Kidney (tissue), 14 donors: Measurements from ENCODE around the gene TSC2. TPM values are rescaled to one million over a fixed set of nuclear protein-coding genes. Genes with fewer than 3 reads are reported as not detected.
A peak's percentile ranks its signal among the peaks of the same experiment; 100 is the strongest.

Experiments used
- DNase-seq, 5 donors: peaks; one replicate each; pipeline ENCODE4 v3.0.0-alpha.2; 2013 to 2020
- FAIRE-seq: peaks from 2 replicates; lab custom pipeline; 2012; peaks lifted over from hg19 to GRCh38; lab: Jason Lieb, UNC
- H3K27ac ChIP-seq, 2 donors: one replicate each; pipeline ENCODE4 v1.7.0; 2013; ENCODE audit warnings: low read depth in 2 of 2, low read length in 2 of 2, inconsistent platforms in 1 of 2
- H3K27me3 ChIP-seq: one replicate; pipeline ENCODE4 v1.7.1; 2013; ENCODE audit warnings: low read length, inconsistent platforms; ENCODE audit not compliant: control insufficient read depth, insufficient read depth
- H3K36me3 ChIP-seq, 3 donors: one replicate each; pipeline versions ENCODE4 v1.7.0 to v1.7.1; 2013; ENCODE audit warnings: low read length in 3 of 3, control low read depth in 1 of 3, inconsistent platforms in 1 of 3; ENCODE audit not compliant: insufficient read depth in 3 of 3, control insufficient read depth in 2 of 3
- H3K4me1 ChIP-seq, 3 donors: one replicate each; pipeline versions ENCODE4 v1.7.0 to v1.7.1; 2013; ENCODE audit warnings: low read length in 3 of 3, inconsistent platforms in 1 of 3, low read depth in 1 of 3; ENCODE audit not compliant: control insufficient read depth in 2 of 3, insufficient read depth in 2 of 3
- H3K4me3 ChIP-seq, 3 donors: one replicate each; pipeline versions ENCODE4 v1.7.0 to v1.8.1; 2013; ENCODE audit warnings: low read length in 3 of 3, control low read depth in 1 of 3, inconsistent platforms in 1 of 3
- H3K9ac ChIP-seq, 3 donors: one replicate each; pipeline versions ENCODE4 v1.7.0 to v1.7.1; 2013; ENCODE audit warnings: low read length in 3 of 3, control low read depth in 1 of 3, inconsistent platforms in 1 of 3
- H3K9me3 ChIP-seq, 3 donors: one replicate each; pipeline versions ENCODE4 v1.7.0 to v1.7.1; 2013; ENCODE audit warnings: low read length in 3 of 3, control low read depth in 1 of 3, inconsistent platforms in 1 of 3; ENCODE audit not compliant: control insufficient read depth in 2 of 3, insufficient read depth in 1 of 3
- CTCF ChIP-seq: IDR thresholded peaks from 3 replicates; pipeline ENCODE4 v1.5.1; 2012; ENCODE audit warnings: mild to moderate bottlenecking, moderate library complexity, borderline replicate concordance; ENCODE audit not compliant: insufficient read depth; ENCODE audit errors: extremely low read depth
- intact Hi-C: fragments of 100-400 bp; cut with DNase I; formaldehyde crosslinking; loops from one replicate; pipeline ENCODE4 v1.11.1; 2022
- polyA plus RNA-seq: library from polyadenylated mRNA; stranded (reverse); fragments of 350-450 nt; fragmentation: Illumina TruSeq; extraction: RNeasy Lipid Tissue Mini Kit (QIAGEN cat#74804); gene quantifications from one replicate; pipeline ENCODE4 v1.2.3, GENCODE V29; 2014; ENCODE audit warnings: low read depth, low replicate concordance; ENCODE audit not compliant: insufficient read depth
- total RNA-seq: library from RNA; stranded (reverse); fragmentation: NEBNext Ultra II Directional; extraction: Animal tissue kit (Norgen Biotek cat#: 25700); gene quantifications from one replicate; pipeline ENCODE4 v1.2.1, GENCODE V29; 2021
- donor health status: control.
- donor health status: control.
- donor health status: control.
- donor health status: control.
- donor health status: control.
- donor health status: DM: yes; HTN: yes; CAD: no.
- donor health status: Normal renal cell carcinoma (clear cell type).

Gene TSC2
- total and polyA plus RNA-seq, 2 donors from 2014 or later = 40.0 to 151 TPM

GRCh38 chr16:2016407-2016922 is 31.3 kb upstream of the TSC2 start:
- peak in 1 of 5 donors; percentile 62 for DNase-seq
- Histone ChIP-seq H3K9me3 (no peaks in the 10 kb centered on the region), H3K4me3 (no peak overlapping the region), H3K27me3 (no peaks in the 10 kb centered on the region), H3K4me1 (peaks cover 0 to 4% (median 0%) of the 10 kb centered on the region in 3 donors), H3K9ac (no peak overlapping the region), H3K36me3 (no peaks in the 10 kb centered on the region), H3K27ac (no peak overlapping the region)
- intact Hi-C loops = no loop called here
- no peak for FAIRE-seq
- TF ChIP-seq CTCF = no peak

GRCh38 chr16:2019518-2019920 is 28.3 kb upstream of the TSC2 start, which contains the start of gene NPW:
Gene NPW (plus strand): TSS chr16:2019785.
- Histone ChIP-seq H3K9ac (no peak within 1 kb of the TSS), H3K9me3 (no peaks in the 10 kb centered on the region), H3K4me1 (peaks cover 0 to 20% (median 0%) of the 10 kb centered on the region in 3 donors), H3K27ac (no peak within 1 kb of the TSS), H3K4me3 (no peak within 1 kb of the TSS), H3K36me3 (no peaks in the 10 kb centered on the region), H3K27me3 (no peaks in the 10 kb centered on the region)
- peak in 3 of 5 donors; percentile 61 to 76 (median 75) for DNase-seq
- no peak for FAIRE-seq
- TF ChIP-seq CTCF = no peak
- intact Hi-C loops = no loop called here

GRCh38 chr16:2019921-2020831 is 27.6 kb upstream of the TSC2 start:
- Histone ChIP-seq H3K4me1 (peaks cover 0 to 22% (median 0%) of the 10 kb centered on the region in 3 donors), H3K27me3 (no peaks in the 10 kb centered on the region), H3K36me3 (no peaks in the 10 kb centered on the region), H3K4me3 (no peak overlapping the region), H3K27ac (no peak overlapping the region), H3K9me3 (no peaks in the 10 kb centered on the region), H3K9ac (no peak overlapping the region)
- intact Hi-C loops = loop anchor here (10.0 kb wide), 1 partner anchor 125 kb away; the partner anchor contains the start of gene RAB26
- DNase-seq = peak; percentile 73 to 87 (median 84)
- TF ChIP-seq CTCF = no peak
- FAIRE-seq = no peak
